ENCODE results near the gene ZMIZ1. TPM values are rescaled to one million over a fixed set of nuclear protein-coding genes. Genes with fewer than 3 reads are reported as not detected.

Gene ZMIZ1
- total RNA-seq, 6 donors from 2014 or later = 51.0 to 99.2 (median 91.8) TPM

GRCh38 chr10:79237454-79238157 is 168.8 kb downstream of the ZMIZ1 start:
- H3K36me3 ChIP-seq = peaks cover 0 to 10% (median 2%) of the 10 kb centered on the region in 4 donors
- peak overlapping the region; percentile 19 to 84 (median 80) for H3K27ac ChIP-seq
- no peak overlapping the region for H3K4me3 ChIP-seq
- no peak for DNase-seq
- TF ChIP-seq CTCF (IDR thresholded peaks at IDR 0.05) = no peak
- TF ChIP-seq EP300 (IDR thresholded peaks at IDR 0.05) = no peak
- peak in 1 of 2 donors; percentile 2 for TF ChIP-seq POLR2AphosphoS5 (IDR thresholded peaks at IDR 0.05)
- TF ChIP-seq POLR2A (IDR thresholded peaks at IDR 0.05) = no peak
- H3K4me1 ChIP-seq = peaks cover 67 to 91% (median 72%) of the 10 kb centered on the region in 4 donors
- no peaks in the 10 kb centered on the region for H3K9me3 ChIP-seq
- ATAC-seq (ENCODE audit: low FRiP score in 2 of 2) = no peak
- 44 to 48% methylated on average over 12 of the region's 12 CpGs for WGBS, 2 donors
- H3K27me3 ChIP-seq = no peaks in the 10 kb centered on the region

GRCh38 chr10:79238158-79238520 is 169.4 kb downstream of the ZMIZ1 start:
- no peak for ATAC-seq (ENCODE audit: low FRiP score in 2 of 2)
- 39 to 60% methylated on average over 6 of the region's 6 CpGs for whole genome bisulfite sequencing, 2 donors
- Histone ChIP-seq H3K4me3 (no peak overlapping the region), H3K4me1 (peaks cover 67 to 96% (median 74%) of the 10 kb centered on the region in 4 donors), H3K27me3 (no peaks in the 10 kb centered on the region), H3K36me3 (peaks cover 0 to 6% (median 0%) of the 10 kb centered on the region in 4 donors), H3K9me3 (no peaks in the 10 kb centered on the region), H3K27ac (peak overlapping the region; percentile 19 to 84 (median 80))
- no peak for DNase-seq
- TF ChIP-seq POLR2AphosphoS5 (IDR thresholded peaks at IDR 0.05) = peak in 1 of 2 donors; percentile 10
- no peak for TF ChIP-seq CTCF (IDR thresholded peaks at IDR 0.05)
- TF ChIP-seq POLR2A (IDR thresholded peaks at IDR 0.05) = no peak
- no peak for TF ChIP-seq EP300 (IDR thresholded peaks at IDR 0.05)

- peak overlapping the region; percentile 68 to 84 (median 80) for H3K27ac ChIP-seq
- WGBS, 2 donors = 57 to 100% methylated on average over 1 to 2 of the region's 2 CpGs
- ATAC-seq (ENCODE audit: low FRiP score in 2 of 2) = no peak
- peaks cover 0 to 3% (median 0%) of the 10 kb centered on the region in 4 donors for H3K36me3 ChIP-seq
- no peaks in the 10 kb centered on the region for H3K9me3 ChIP-seq
- no peaks in the 10 kb centered on the region for H3K27me3 ChIP-seq
- H3K4me3 ChIP-seq = no peak overlapping the region
- peaks cover 67 to 99% (median 75%) of the 10 kb centered on the region in 4 donors for H3K4me1 ChIP-seq
- no peak for DNase-seq
- TF ChIP-seq POLR2AphosphoS5 (IDR thresholded peaks at IDR 0.05) (no peak), CTCF (IDR thresholded peaks at IDR 0.05) (no peak), POLR2A (IDR thresholded peaks at IDR 0.05) (no peak), EP300 (IDR thresholded peaks at IDR 0.05) (no peak)
Measured at GRCh38 chr10:79238606-79239005, 169.8 kb downstream of the ZMIZ1 start.

GRCh38 chr10:79239275-79239779 is 170.6 kb downstream of the ZMIZ1 start:
- 66 to 69% methylated on average over 10 of the region's 10 CpGs for WGBS, 2 donors
- peak overlapping the region; percentile 68 to 84 (median 80) for H3K27ac ChIP-seq
- DNase-seq = peak in 1 of 2 donors; percentile 80

More at GRCh38 chr10:79239275-79239779, 170.6 kb downstream of the ZMIZ1 start:
- no peaks in the 10 kb centered on the region for H3K9me3 ChIP-seq
- peak; percentile 25 to 49 for ATAC-seq (ENCODE audit: low FRiP score in 2 of 2)
- peak; percentile 26 to 54 for TF ChIP-seq POLR2AphosphoS5 (IDR thresholded peaks at IDR 0.05)
- peak in 1 of 4 donors; percentile 51 for TF ChIP-seq EP300 (IDR thresholded peaks at IDR 0.05)
- TF ChIP-seq CTCF (IDR thresholded peaks at IDR 0.05) = no peak
- peak in 1 of 4 donors; percentile 44 for TF ChIP-seq POLR2A (IDR thresholded peaks at IDR 0.05)
- no peaks in the 10 kb centered on the region for H3K27me3 ChIP-seq
- no peak overlapping the region for H3K4me3 ChIP-seq
- peaks cover 0 to 3% (median 1%) of the 10 kb centered on the region in 4 donors for H3K36me3 ChIP-seq
- H3K4me1 ChIP-seq = peaks cover 69 to 99% (median 82%) of the 10 kb centered on the region in 4 donors
